GM13976 (cell line): ENCODE data around the gene LRFN5.

Experiments used
- DNase-seq: peaks from one replicate; pipeline ENCODE4 v3.0.0; 2012; ENCODE audit warnings: low spot score
- in situ Hi-C: fragments of 300-500 bp; cut with MboI; formaldehyde crosslinking; loops from one replicate; pipeline ENCODE4 v1.12.0; 2022; ENCODE audit warnings: low sequenced_read_pairs, mixed read lengths, inconsistent platforms; ENCODE audit not compliant: unreplicated experiment
- TF ChIP-seq, protein P1 (sequence below): IDR thresholded peaks from 2 replicates; pipeline ENCODE4 v1.5.1; 2012; ENCODE audit warnings: borderline replicate concordance, mild to moderate bottlenecking; ENCODE audit not compliant: insufficient read depth; ENCODE audit errors: extremely low read depth, missing control alignments, control extremely low read depth

The LRFN5 gene

DNA sequence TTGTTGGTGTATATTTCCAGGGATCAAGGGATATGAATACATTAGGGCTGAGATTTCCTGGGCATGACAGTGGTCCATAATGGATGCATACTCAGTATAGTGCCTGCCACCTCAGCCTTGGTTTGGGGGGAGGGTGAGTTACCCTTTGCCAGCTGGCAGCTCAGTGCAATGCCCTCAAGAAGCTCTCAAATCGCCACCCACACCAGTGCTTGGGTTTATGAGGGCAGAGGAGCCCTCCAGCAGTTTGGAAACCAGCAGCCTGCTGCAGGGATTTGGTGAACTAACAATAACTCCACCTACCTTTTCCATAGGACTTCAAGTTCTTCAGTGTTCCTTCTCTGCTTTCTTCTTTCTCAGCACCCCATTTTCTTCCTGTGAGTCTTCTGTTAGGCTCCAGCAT is 218.9 kb downstream of the LRFN5 start:
- in situ Hi-C loops: no loop called here
- no peak for DNase-seq
- TF ChIP-seq, protein P1, sequence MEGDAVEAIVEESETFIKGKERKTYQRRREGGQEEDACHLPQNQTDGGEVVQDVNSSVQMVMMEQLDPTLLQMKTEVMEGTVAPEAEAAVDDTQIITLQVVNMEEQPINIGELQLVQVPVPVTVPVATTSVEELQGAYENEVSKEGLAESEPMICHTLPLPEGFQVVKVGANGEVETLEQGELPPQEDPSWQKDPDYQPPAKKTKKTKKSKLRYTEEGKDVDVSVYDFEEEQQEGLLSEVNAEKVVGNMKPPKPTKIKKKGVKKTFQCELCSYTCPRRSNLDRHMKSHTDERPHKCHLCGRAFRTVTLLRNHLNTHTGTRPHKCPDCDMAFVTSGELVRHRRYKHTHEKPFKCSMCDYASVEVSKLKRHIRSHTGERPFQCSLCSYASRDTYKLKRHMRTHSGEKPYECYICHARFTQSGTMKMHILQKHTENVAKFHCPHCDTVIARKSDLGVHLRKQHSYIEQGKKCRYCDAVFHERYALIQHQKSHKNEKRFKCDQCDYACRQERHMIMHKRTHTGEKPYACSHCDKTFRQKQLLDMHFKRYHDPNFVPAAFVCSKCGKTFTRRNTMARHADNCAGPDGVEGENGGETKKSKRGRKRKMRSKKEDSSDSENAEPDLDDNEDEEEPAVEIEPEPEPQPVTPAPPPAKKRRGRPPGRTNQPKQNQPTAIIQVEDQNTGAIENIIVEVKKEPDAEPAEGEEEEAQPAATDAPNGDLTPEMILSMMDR: no peak

DNA sequence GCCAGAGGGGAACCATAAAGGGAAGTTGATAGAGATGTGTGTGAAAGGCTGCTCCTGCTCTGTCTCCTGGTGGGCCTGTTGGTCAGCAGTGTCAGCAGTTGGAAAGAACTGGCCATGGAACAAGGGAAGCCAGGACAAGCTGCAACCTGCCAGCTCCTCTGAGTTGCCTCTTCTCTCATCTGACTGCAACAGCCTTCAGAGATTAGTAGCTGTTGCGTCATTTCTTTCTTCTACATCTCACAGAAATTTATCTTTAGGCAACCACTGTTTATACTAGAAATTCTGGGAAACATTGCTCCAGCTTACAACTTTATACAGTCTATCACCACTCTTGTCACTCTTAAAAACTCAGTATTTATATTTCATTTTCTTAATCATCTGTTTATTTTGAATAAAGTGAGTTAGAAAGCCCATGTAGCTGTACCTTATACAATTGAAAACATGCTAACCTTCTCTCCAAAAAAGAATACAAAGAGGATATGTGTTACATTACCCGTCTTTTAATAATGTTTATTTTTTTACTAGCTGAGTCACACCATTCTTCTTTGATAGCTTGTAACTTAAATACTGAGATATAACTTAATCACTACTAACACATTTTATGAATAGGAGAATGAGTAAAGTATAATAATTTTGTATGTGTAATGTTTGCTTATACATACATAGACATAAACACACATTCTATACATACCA is 224.2 kb downstream of the LRFN5 start:
- in situ Hi-C loops: no loop called here
- DNase-seq: no peak
- TF ChIP-seq, protein P1: no peak

DNA sequence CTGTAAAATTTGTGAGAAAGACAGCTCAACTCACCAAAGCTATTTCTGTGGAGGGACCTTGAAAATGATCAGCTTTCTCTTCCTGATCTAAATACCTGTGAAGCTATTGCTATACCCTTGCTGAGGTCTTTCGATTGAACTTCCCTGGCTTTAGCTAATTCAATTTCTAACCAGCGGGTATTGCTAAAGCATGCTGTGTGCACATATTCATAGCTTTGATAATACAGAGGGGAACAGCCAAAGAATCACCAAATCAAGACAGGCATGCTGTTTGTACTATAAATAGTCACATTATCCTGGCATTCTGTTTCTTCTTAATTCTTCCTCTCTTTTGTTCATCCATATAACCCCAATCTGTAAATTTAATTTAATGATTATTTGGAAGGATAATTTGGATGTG is 233.0 kb downstream of the LRFN5 start:
- no peak for DNase-seq
- in situ Hi-C loops: no loop called here
- TF ChIP-seq, protein P1: no peak

DNA sequence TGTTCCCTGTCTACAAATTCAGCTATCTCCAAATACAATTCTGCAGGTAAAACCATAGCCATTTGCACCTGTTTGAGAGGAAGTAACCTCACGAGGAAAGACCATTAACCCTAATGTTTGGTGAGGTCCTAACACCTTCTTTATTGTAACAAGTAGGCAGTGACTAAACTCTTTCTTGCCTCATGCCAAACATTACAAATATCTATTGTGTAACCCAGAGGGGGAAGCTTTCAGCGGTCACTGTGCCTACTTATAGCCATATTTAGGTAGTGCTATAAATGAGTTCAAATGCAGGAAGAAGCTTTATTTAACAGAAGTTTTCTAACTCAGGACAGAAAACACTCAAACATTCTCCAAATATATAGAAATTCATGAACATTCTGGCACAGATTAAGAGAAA is 252.7 kb downstream of the LRFN5 start:
- in situ Hi-C loops: no loop called here
- TF ChIP-seq, protein P1: no peak
- no peak for DNase-seq

DNA sequence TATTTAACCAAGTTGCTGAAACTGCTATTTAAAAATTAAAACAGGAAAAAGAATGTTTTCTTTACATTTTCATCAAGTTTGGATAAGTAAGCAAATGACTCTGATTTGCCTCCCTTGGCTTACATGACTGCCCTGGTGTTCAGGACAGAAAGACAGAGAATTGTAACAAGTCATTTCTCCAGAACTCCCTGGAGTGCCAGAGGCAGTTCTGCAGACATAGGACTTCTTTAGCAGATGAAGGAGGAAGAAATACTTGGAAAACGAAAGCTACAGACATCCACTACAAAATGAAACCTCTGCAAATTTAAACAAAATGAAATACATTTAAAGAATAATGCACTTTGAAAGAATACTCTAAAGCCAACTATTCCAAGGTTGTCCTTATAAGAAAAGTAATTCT is 253.9 kb downstream of the LRFN5 start:
- no peak for DNase-seq
- TF ChIP-seq, protein P1: no peak
- in situ Hi-C loops: no loop called here

DNA sequence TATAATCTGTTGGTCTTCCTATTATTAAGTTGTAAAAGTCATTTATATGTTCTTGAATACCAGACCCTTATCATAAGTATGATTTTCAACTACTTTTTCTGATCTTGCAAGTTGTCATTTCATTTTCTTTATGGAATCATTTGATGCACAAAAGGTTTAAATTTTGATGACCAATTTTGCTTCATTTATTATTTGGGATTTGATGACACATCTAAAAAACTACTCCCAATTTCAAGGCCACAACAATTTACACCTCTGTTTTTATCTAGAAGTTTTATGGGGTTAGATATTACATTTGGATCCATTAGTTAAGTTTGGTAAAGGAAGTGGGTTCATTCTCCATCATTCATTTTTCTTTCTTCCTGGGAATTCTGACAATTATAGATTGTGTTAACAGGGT is 259.2 kb downstream of the LRFN5 start:
- TF ChIP-seq, protein P1: no peak
- in situ Hi-C loops: no loop called here
- no peak for DNase-seq
